GM19467 (cell line): ENCODE data around the gene AP1G2.

Source experiments
- ATAC-seq: cut with Tn5 transposase; IDR thresholded peaks from one replicate; pipeline ENCODE4 v1.9.1; 2021; ENCODE audit warnings: mild to moderate bottlenecking, moderate library complexity; ENCODE audit not compliant: unreplicated experiment

The AP1G2 gene

GRCh38 chr14:23521785-23522640 is 45.6 kb downstream of the AP1G2 start:
- no peak for ATAC-seq

- ATAC-seq = no peak
Observed at GRCh38 chr14:23520899-23521533, 46.6 kb downstream of the AP1G2 start.

- no peak for ATAC-seq
Observed at GRCh38 chr14:23518709-23519108, 48.9 kb downstream of the AP1G2 start.

- no peak for ATAC-seq
Observed at GRCh38 chr14:23517650-23518326, 49.8 kb downstream of the AP1G2 start.

GRCh38 chr14:23514644-23514957 is 53.0 kb downstream of the AP1G2 start:
- no peak for ATAC-seq

GRCh38 chr14:23513818-23514643 is 53.6 kb downstream of the AP1G2 start:
- ATAC-seq = no peak

- ATAC-seq = no peak
Observed at GRCh38 chr14:23513005-23513817, 54.4 kb downstream of the AP1G2 start.

GRCh38 chr14:23512156-23512555 is 55.4 kb downstream of the AP1G2 start:
- ATAC-seq = no peak
